HTR-8/SVneo (cell line): ENCODE measurements around the gene UGT1A8.

Experiments used
- DNase-seq: peaks from one replicate; pipeline ENCODE4 v3.0.0; 2011; ENCODE audit warnings: low spot score, mixed read lengths; ENCODE audit not compliant: insufficient read length
- FAIRE-seq: peaks from 2 replicates; lab custom pipeline; 2011; peaks lifted over from hg19 to GRCh38; lab: Jason Lieb, UNC

UGT1A8 gene

GRCh38 chr2:233756429-233757081 lies 139.1 kb downstream of the UGT1A8 start:
- FAIRE-seq (no peak), DNase-seq (no peak)

DNA sequence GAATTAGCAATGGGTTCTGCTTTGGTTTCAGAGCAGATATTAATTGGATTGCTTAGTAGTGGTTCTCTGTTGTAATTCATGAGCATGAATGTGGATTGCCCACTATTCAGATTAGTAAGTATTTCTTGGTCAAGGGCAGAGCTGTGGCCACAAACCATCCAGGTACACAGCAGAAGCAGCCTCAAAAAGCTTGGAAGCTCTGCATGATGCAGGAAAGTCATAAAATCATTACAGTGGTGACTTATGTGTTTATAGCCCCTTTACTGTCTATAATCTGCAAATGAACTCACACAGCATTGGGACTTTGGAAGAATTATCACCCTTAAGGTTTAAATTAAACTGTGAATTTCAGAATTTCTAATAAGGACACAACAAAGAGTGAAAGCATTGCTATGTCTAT lies 140.7 kb downstream of the UGT1A8 start:
- FAIRE-seq, result no peak
- no peak for DNase-seq

- FAIRE-seq, result no peak
- no peak for DNase-seq
Measured at GRCh38 chr2:233758849-233759248, 141.4 kb downstream of the UGT1A8 start.

- no peak for FAIRE-seq
Measured at GRCh38 chr2:233760043-233760442, 142.6 kb downstream of the UGT1A8 start, which contains the start of gene UGT1A1. TSS of gene UGT1A1 (plus strand) at chr2:233760270. CDS start at chr2:233760288, 18 bp downstream.

DNA sequence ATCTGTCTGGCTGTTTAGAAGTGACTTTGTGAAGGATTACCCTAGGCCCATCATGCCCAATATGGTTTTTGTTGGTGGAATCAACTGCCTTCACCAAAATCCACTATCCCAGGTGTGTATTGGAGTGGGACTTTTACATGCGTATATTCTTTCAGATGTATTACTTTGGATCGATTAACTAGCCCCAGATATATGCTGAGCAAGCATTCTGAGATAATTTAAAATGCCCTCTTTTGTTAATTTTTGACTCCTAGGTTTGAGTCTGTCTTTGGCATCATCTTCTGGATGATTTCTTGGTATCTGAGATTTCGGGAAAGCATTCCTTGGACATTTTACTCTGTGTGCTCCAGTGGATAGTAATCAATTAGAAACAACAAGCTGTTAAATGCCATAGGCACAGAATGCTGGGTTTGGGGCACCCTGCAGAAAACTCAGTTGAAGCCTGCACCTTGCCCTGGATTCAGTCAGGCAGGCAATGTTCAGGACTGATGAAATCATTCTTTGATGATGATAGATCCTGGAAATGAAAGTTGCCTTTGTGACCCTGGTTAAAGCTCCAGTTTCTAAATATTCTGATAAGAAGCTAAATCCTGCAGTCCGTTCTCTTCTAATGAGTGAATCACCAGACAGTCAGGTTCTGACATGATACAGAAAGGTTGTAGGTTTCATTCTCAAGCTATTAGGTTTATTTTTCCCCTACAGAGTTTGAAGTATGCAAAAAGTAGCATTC lies 143.8 kb downstream of the UGT1A8 start:
- no peak for FAIRE-seq
- no peak for DNase-seq

More at GRCh38 chr2:233760043-233760442, 142.6 kb downstream of the UGT1A8 start, which contains the start of gene UGT1A1:
- no peak for DNase-seq

- no peak for FAIRE-seq
- DNase-seq, result no peak
Measured at GRCh38 chr2:233764264-233764663, 146.8 kb downstream of the UGT1A8 start.

- FAIRE-seq (no peak), DNase-seq (no peak)
Measured at GRCh38 chr2:233764761-233765160, 147.3 kb downstream of the UGT1A8 start.

DNA sequence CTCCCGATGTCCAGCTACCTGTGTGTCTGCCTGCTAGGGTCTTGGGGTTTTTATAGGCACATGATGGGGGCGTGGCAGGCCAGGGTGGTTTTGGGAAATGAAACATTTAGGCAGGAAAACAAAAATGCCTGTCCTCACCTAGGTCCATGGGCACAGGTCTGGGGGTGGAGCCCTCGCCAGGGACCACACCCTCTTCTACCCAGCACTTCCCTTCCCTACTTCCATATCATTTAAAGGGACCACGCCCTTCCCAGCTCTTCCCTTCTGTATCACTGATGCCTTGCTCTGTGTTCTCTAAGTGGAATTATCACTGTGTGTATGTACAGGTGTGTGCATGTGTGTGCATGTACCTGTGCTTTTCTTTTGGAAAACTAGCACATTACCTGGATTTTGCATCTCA lies 149.0 kb downstream of the UGT1A8 start:
- FAIRE-seq, result no peak
- no peak for DNase-seq

GRCh38 chr2:233768076-233768475 lies 150.6 kb downstream of the UGT1A8 start:
- DNase-seq, result no peak
- FAIRE-seq, result no peak

- DNase-seq (no peak), FAIRE-seq (no peak)
Measured at GRCh38 chr2:233769260-233769659, 151.8 kb downstream of the UGT1A8 start.

- no peak for DNase-seq
- FAIRE-seq, result no peak
Measured at GRCh38 chr2:233772153-233772552, 154.7 kb downstream of the UGT1A8 start.

GRCh38 chr2:233772583-233772982 lies 155.2 kb downstream of the UGT1A8 start:
- FAIRE-seq, result no peak
- no peak for DNase-seq

DNA sequence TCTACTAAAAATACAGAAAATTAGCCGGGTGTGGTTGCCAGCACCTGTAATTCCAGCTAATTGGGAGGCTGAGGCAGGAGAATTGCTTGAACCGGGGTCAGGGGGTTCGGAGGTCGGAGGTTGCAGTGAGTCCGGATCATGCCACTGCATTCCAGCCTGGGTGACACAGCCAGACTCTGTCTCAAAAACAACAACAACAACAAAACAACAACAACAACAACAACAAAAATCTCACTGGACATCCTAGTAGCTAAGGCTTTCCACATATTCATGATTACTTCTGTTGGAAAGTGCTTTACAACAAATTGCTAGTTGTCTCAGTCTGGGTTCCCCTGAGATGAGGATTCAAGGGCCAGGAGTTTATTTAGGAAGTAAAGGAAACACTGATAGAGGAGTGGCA lies 156.4 kb downstream of the UGT1A8 start:
- no peak for DNase-seq
- no peak for FAIRE-seq

GRCh38 chr2:233775414-233775813 lies 158.0 kb downstream of the UGT1A8 start:
- DNase-seq, result no peak
- no peak for FAIRE-seq

DNA sequence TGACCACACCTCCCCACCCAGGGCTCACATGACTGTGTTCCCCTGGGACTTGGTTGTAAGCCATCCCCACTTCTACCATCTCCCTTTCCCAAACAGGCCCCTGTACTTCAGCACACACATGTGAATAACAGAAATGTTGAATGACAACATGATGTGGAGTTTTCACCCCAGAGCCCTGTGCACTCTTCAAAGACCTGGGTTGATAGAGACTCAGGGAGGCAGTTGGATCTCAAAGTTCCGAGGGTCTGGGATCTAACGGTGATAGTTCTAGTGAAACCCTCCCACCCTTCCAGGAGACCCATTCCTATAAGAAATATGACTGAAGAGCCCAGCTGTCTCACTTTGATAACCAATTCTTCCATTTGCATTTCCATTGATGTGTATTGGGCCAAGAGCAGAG lies 160.6 kb downstream of the UGT1A8 start, which contains the start of gene MROH2A:
Gene MROH2A (plus strand): TSS at position 301 of the 400 bp plus-strand sequence. CDS start 1,029 bp downstream, outside the sequence.
- DNase-seq (no peak), FAIRE-seq (no peak)

- DNase-seq (no peak), FAIRE-seq (no peak)
Measured at GRCh38 chr2:233779722-233780121, 162.3 kb downstream of the UGT1A8 start.

- FAIRE-seq (no peak), DNase-seq (no peak)
Measured at GRCh38 chr2:233780771-233781170, 163.3 kb downstream of the UGT1A8 start.

- DNase-seq, result no peak
- FAIRE-seq, result no peak
Measured at GRCh38 chr2:233789554-233789953, 172.1 kb downstream of the UGT1A8 start.

DNA sequence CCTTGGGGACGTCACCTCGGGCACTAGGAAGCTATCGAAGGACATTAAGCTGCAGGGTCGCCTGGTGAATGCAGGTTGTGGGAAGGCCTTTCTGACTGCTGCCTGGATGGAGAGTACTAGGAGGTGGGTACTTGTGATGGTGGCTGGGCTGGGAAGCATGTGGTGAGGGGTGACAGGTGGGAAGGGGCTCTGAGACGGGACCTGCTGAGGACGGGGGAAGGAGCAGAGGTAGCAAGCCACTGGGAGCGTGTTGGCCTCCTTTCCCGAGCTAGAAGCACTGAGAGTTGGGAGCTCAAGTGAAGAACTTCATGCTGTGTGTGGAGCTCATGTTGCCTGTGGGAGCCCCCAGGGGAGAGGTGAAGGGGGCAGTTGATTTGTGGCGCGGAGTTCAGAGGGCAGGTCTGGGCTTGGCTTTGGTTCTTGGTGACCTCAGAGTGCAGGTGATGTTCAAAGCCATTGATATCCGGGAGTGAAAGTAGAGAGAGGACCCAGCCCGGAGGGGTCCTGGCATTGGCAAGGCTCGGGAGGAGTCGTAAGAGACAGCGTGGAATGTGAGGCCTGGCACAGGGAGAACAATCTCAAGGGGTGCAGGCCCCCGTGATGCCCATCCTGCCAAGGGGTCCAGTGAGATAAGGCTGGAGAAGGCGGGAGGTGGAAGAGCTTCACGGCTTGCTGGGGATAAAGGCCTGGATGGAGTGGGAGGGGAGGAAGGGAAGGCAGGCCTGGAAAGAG lies 173.9 kb downstream of the UGT1A8 start:
- FAIRE-seq (no peak), DNase-seq (no peak)

GRCh38 chr2:233791883-233792329 lies 174.5 kb downstream of the UGT1A8 start:
- no peak for DNase-seq
- no peak for FAIRE-seq

- DNase-seq (no peak), FAIRE-seq (no peak)
Measured at GRCh38 chr2:233792720-233793119, 175.3 kb downstream of the UGT1A8 start.
